Esophagus (tissue), 2 donors: ENCODE results near the gene CYB5A. TPM values are rescaled to one million over a fixed set of nuclear protein-coding genes. Genes with fewer than 3 reads are reported as not detected.
A peak's percentile ranks its signal among the peaks of the same experiment; 100 is the strongest.

Experiments
- H3K27ac ChIP-seq, 2 donors: one replicate each; pipeline ENCODE4 v1.5.1; 2013; ENCODE audit warnings: low read depth in 2 of 2, mild to moderate bottlenecking in 2 of 2, inconsistent platforms in 1 of 2, low read length in 1 of 2, moderate library complexity in 1 of 2
- H3K27me3 ChIP-seq, 2 donors: one replicate each; pipeline ENCODE4 v1.6.1; 2013; ENCODE audit warnings: low read length in 2 of 2, control low read depth in 1 of 2, mild to moderate bottlenecking in 1 of 2; ENCODE audit not compliant: insufficient read depth in 2 of 2, control insufficient read depth in 1 of 2
- H3K36me3 ChIP-seq, 2 donors: one replicate each; pipeline ENCODE4 v1.6.1; 2013; ENCODE audit warnings: low read length in 1 of 2; ENCODE audit not compliant: control insufficient read depth in 2 of 2, insufficient read depth in 2 of 2
- H3K4me1 ChIP-seq, 2 donors: one replicate each; pipeline ENCODE4 v1.6.1; 2013; ENCODE audit warnings: low read length in 1 of 2; ENCODE audit not compliant: control insufficient read depth in 2 of 2, insufficient read depth in 2 of 2
- H3K4me3 ChIP-seq, 2 donors: one replicate each; pipeline ENCODE4 v1.5.1; 2013; ENCODE audit warnings: low read length in 2 of 2, mild to moderate bottlenecking in 2 of 2, low read depth in 1 of 2, moderate library complexity in 1 of 2
- H3K9me3 ChIP-seq, 2 donors: one replicate each; pipeline ENCODE4 v1.6.1; 2013; ENCODE audit warnings: mild to moderate bottlenecking in 2 of 2, low read depth in 1 of 2, low read length in 1 of 2, moderate library complexity in 1 of 2; ENCODE audit not compliant: control insufficient read depth in 2 of 2, insufficient read depth in 1 of 2
- WGBS, 2 donors: extraction: QIAGEN DNeasy Blood & Tissue Kit; methylation state at CpG; one replicate each; pipeline ENCODE4 v1.1.7; 2013; 5-methylcytosine and 5-hydroxymethylcytosine counted together
- polyA plus RNA-seq, 2 donors: library from polyadenylated mRNA; stranded (reverse); fragments of 200-250 nt; gene quantifications; one replicate each; pipeline ENCODE4 v1.2.3, GENCODE V29; 2013
- donor health status: healthy with polysubstance abuse.
- donor health status: Bipolar disorder and iron deficiency.

Gene CYB5A
- polyA plus RNA-seq, 2 donors = 37.0 to 81.5 TPM

DNA sequence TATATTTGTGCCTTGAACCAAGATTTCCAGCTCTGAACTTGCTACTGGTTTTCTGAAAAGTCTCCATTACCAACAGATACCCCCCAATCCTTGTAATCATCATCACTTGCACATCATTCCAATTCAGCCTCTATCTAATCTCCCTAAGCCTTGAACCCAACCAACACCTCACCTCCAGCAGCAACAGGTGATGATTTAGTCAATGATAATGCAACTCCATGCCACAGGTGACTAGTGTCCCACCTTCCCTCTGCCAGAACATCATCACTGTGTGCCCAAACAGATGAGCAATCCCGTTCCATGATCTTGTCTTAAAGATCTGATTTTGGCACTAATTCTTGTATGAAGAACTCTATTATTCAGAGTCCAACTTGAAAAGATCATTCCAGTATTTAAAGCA lies 75.9 kb downstream of the CYB5A start:
- H3K4me1 ChIP-seq = no peaks in the 10 kb centered on the region
- no peaks in the 10 kb centered on the region for H3K27me3 ChIP-seq
- no peaks in the 10 kb centered on the region for H3K36me3 ChIP-seq
- H3K4me3 ChIP-seq = no peak overlapping the region
- no peaks in the 10 kb centered on the region for H3K9me3 ChIP-seq
- WGBS, 2 donors = 0 to 45% methylated on average over 1 of the region's 1 CpG
- no peak overlapping the region for H3K27ac ChIP-seq

DNA sequence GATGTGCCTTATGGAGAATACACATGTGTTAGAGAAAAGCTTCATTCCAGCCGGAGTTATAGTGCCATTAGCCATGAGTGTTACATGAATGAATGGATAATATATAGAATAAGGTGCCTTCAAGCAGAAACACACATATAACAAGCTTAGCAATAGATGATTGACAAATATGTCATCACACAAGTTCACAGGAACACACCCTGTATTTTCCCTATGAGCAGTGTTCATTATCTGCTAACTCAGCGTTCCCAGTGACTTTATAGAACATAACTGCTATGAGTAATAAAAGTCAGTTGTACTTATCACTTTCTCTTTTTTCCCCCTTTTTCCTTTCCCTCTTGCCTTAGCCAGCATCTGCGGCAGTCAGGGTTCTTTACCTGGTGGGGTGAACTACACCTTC lies 78.3 kb downstream of the CYB5A start:
- Histone ChIP-seq H3K4me3 (no peak overlapping the region), H3K27ac (peak overlapping the region in 1 of 2 donors; percentile 34), H3K36me3 (no peaks in the 10 kb centered on the region), H3K9me3 (no peaks in the 10 kb centered on the region), H3K27me3 (no peaks in the 10 kb centered on the region), H3K4me1 (no peaks in the 10 kb centered on the region)
- WGBS, 2 donors = 76 to 78% methylated on average over 3 of the region's 3 CpGs

DNA sequence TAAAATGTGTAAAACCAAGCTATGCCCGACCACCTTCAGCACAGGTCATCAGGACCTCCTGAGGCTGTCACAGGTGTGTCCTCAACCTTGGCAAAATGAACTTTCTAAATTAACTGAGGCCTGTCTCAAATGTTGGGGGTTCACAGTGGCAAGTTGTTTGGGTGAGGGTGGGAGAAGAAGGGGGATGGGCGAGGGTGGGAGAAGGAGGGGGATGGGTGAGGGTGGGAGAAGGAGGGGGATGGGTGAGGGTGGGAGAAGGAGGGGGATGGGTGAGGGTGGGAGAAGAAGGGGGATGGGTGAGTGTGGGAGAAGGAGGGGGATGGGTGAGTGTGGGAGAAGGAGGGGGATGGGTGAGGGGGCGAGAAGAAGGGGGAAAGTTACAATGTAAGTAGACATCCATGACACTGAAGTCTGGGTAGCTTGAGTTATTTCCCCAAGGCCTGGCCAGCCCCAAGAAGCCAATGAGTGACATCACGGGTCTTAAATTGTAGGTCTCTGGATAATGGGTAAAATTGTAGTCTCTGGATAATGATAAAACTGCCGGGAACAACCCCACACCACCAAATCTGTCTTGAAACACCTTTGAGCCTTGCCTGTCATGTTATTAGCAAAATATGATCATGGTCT lies 87.1 kb downstream of the CYB5A start:
- no peak overlapping the region for H3K27ac ChIP-seq
- H3K9me3 ChIP-seq = no peaks in the 10 kb centered on the region
- no peaks in the 10 kb centered on the region for H3K4me1 ChIP-seq
- no peaks in the 10 kb centered on the region for H3K27me3 ChIP-seq
- 60 to 66% methylated on average over 5 of the region's 5 CpGs for WGBS, 2 donors
- no peak overlapping the region for H3K4me3 ChIP-seq
- H3K36me3 ChIP-seq = no peaks in the 10 kb centered on the region

DNA sequence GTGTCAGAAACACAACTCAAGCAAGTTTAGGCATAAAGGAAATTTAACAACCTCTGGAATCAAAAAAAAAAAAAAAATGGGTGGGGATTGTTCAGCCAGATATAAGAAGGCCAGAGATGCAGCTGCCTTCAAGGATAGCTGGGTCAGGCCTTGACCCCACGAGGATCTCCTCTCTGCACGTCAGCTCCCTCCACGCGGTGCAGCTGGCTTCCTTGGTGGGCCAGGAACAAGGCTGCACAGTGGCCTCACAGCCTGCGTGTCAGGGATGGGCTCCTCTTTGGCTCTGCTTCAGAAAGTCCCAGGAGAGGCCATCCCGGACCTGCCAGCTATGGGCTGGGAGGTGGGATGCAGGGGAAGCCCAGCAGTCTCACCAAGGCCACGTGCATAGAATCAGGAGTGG lies 88.0 kb downstream of the CYB5A start:
- H3K27me3 ChIP-seq = no peaks in the 10 kb centered on the region
- H3K36me3 ChIP-seq = no peaks in the 10 kb centered on the region
- no peaks in the 10 kb centered on the region for H3K4me1 ChIP-seq
- H3K27ac ChIP-seq = no peak overlapping the region
- H3K4me3 ChIP-seq = no peak overlapping the region
- no peaks in the 10 kb centered on the region for H3K9me3 ChIP-seq
- 58 to 61% methylated on average over 7 of the region's 7 CpGs for WGBS, 2 donors

Other genes with a start within 250 kb of the CYB5A start
- gene FBXO15, start 144.1 kb downstream of the CYB5A start, polyA plus RNA-seq = under 1 TPM; 0.16 to 0.41 TPM
- 10 to 100 TPM; 19.7 to 22.4 TPM for gene TIMM21, start 143.4 kb downstream of the CYB5A start, polyA plus RNA-seq
- gene C18orf63, start 23.9 kb upstream of the CYB5A start, polyA plus RNA-seq = not detected
- gene DIPK1C, start 165.3 kb upstream of the CYB5A start, polyA plus RNA-seq = under 1 TPM in 1 of 2 donors, not detected in 1; 0.02 TPM
- 10 to 100 TPM; 42.5 to 60.0 TPM for gene CNDP2, start 204.4 kb upstream of the CYB5A start, polyA plus RNA-seq
- gene CNDP1, start 242.5 kb upstream of the CYB5A start, polyA plus RNA-seq = under 1 TPM in 1 of 2 donors, not detected in 1; 0.04 TPM